CD8-positive, alpha-beta memory T cell (primary cell): ENCODE data around the gene SKI. TPM values are rescaled to one million over a fixed set of nuclear protein-coding genes. Genes with fewer than 3 reads are reported as not detected.

Experiments
- CTCF ChIA-PET: fragments of 350-600 bp; sonication (Branson Sonifier 250); formaldehyde crosslinking; loops from one replicate; lab custom pipeline; 2021; ENCODE audit warnings: antibody characterized with exemption; lab: Charles Lee
- POLR2A ChIA-PET: fragments of 350-600 bp; sonication (Branson Sonifier 250); formaldehyde crosslinking; loops from one replicate; lab custom pipeline; 2021; ENCODE audit warnings: antibody characterized with exemption; lab: Charles Lee
- DNase-seq, 5 donors: peaks; one replicate each; pipeline versions ENCODE4 v3.0.0 to v3.0.0-alpha.2; 2020 to 2022; ENCODE audit warnings: mixed read lengths in 1 of 5
- H3K27ac ChIP-seq: one replicate; pipeline ENCODE4 v1.7.0; 2013; ENCODE audit warnings: low read depth, mild to moderate bottlenecking, low read length, moderate library complexity
- H3K27me3 ChIP-seq: 2 replicates; pipeline ENCODE4 v1.7.0; 2013; ENCODE audit warnings: low read length, mild to moderate bottlenecking; ENCODE audit not compliant: insufficient read depth, poor library complexity, severe bottlenecking
- H3K36me3 ChIP-seq: 2 replicates; pipeline ENCODE4 v1.7.0; 2013; ENCODE audit warnings: mild to moderate bottlenecking, low read length, moderate library complexity; ENCODE audit not compliant: insufficient read depth
- H3K4me1 ChIP-seq: 2 replicates; pipeline ENCODE4 v1.7.0; 2013; ENCODE audit warnings: mild to moderate bottlenecking, low read length, moderate library complexity; ENCODE audit not compliant: insufficient read depth
- H3K4me3 ChIP-seq: 2 replicates; pipeline ENCODE4 v1.7.0; 2013; ENCODE audit warnings: mild to moderate bottlenecking, low read length
- H3K9me3 ChIP-seq: 2 replicates; pipeline ENCODE4 v1.7.0; 2013; ENCODE audit warnings: mild to moderate bottlenecking, low read length
- H3K27ac Mint-ChIP-seq, 8 donors: one replicate each; pipeline ENCODE4 v1.8.0; 2020 to 2021; ENCODE audit warnings: mixed read lengths in 8 of 8, mild to moderate bottlenecking in 6 of 8, inconsistent platforms in 3 of 8, moderate library complexity in 3 of 8
- H3K27me3 Mint-ChIP-seq, 2 donors: one replicate each; pipeline ENCODE4 v1.8.0; 2020 to 2021; ENCODE audit warnings: mixed read lengths in 2 of 2, mild to moderate bottlenecking in 1 of 2, moderate library complexity in 1 of 2
- H3K36me3 Mint-ChIP-seq, 3 donors: one replicate each; pipeline ENCODE4 v1.8.0; 2020 to 2021; ENCODE audit warnings: mixed read lengths in 3 of 3, inconsistent platforms in 1 of 3, mild to moderate bottlenecking in 1 of 3
- H3K4me1 Mint-ChIP-seq, 3 donors: one replicate each; pipeline ENCODE4 v1.8.0; 2020 to 2021; ENCODE audit warnings: mixed read lengths in 3 of 3, inconsistent platforms in 1 of 3, mild to moderate bottlenecking in 1 of 3
- H3K4me3 Mint-ChIP-seq, 7 donors: one replicate each; pipeline ENCODE4 v1.8.0; 2020 to 2021; ENCODE audit warnings: mixed read lengths in 7 of 7, mild to moderate bottlenecking in 6 of 7, moderate library complexity in 4 of 7, inconsistent platforms in 2 of 7
- H3K9me3 Mint-ChIP-seq, 5 donors: one replicate each; pipeline ENCODE4 v1.8.0; 2020 to 2022; ENCODE audit warnings: mixed read lengths in 5 of 5, mild to moderate bottlenecking in 3 of 5, moderate library complexity in 2 of 5, inconsistent platforms in 1 of 5
- polyA plus RNA-seq: library from polyadenylated mRNA; unstranded; fragments of 300-500 nt; fragmentation: Illumina TruSeq; gene quantifications from one replicate; pipeline ENCODE4 v1.2.3, GENCODE V29; 2021
- total RNA-seq, 2 experiments: library from RNA; stranded (reverse); gene quantifications; one replicate each; pipeline ENCODE4 v1.2.3, GENCODE V29; 2021

Gene SKI
- total and polyA plus RNA-seq, 3 experiments from 2014 or later: 0.94 to 38.4 (median 35.9) TPM

- no peaks in the 10 kb centered on the region for H3K9me3 ChIP-seq
- no peaks in the 10 kb centered on the region for H3K27me3 Mint-ChIP-seq
- no peaks in the 10 kb centered on the region for H3K36me3 Mint-ChIP-seq
- no peaks in the 10 kb centered on the region for H3K9me3 Mint-ChIP-seq
- H3K4me1 ChIP-seq: peaks cover 23% of the 10 kb centered on the region
- CTCF ChIA-PET: interaction anchor here (0.7 to 2.3 kb wide), 7 partner anchors 25 to 348 kb away, joined by 3 to 14 read pairs (median 5); no protein-coding TSS in a partner anchor
- H3K4me3 Mint-ChIP-seq: no peak overlapping the region
- H3K27ac ChIP-seq: no peak overlapping the region
- POLR2A ChIA-PET: interaction anchor here (1.0 to 1.2 kb wide), 2 partner anchors 29 to 115 kb away, joined by 3 to 4 read pairs; no protein-coding TSS in a partner anchor
- H3K4me1 Mint-ChIP-seq: peaks cover 16 to 22% (median 16%) of the 10 kb centered on the region in 3 donors
- DNase-seq: no peak
- H3K36me3 ChIP-seq: no peaks in the 10 kb centered on the region
- no peak overlapping the region for H3K4me3 ChIP-seq
- peak overlapping the region in 4 of 8 donors; percentile 81 to 96 (median 92) for H3K27ac Mint-ChIP-seq
- H3K27me3 ChIP-seq: no peaks in the 10 kb centered on the region
Measured at GRCh38 chr1:2200308-2200943, 27.7 kb upstream of the SKI start.

- Histone ChIP-seq H3K9me3 (no peaks in the 10 kb centered on the region), H3K36me3 (no peaks in the 10 kb centered on the region), H3K4me3 (no peak overlapping the region), H3K27ac (no peak overlapping the region), H3K4me1 (peaks cover 27% of the 10 kb centered on the region), H3K27me3 (no peaks in the 10 kb centered on the region)
- H3K27ac Mint-ChIP-seq: peak overlapping the region in 2 of 8 donors; percentile 15 to 66
- H3K36me3 Mint-ChIP-seq: no peaks in the 10 kb centered on the region
- peaks cover 16 to 25% (median 16%) of the 10 kb centered on the region in 3 donors for H3K4me1 Mint-ChIP-seq
- ChIA-PET POLR2A (no interaction called here), CTCF (interaction anchor here (0.9 to 2.3 kb wide), 4 partner anchors 28 to 181 kb away, joined by 3 to 14 read pairs (median 7); no protein-coding TSS in a partner anchor)
- no peaks in the 10 kb centered on the region for H3K27me3 Mint-ChIP-seq
- DNase-seq: no peak
- H3K9me3 Mint-ChIP-seq: no peaks in the 10 kb centered on the region
- H3K4me3 Mint-ChIP-seq: no peak overlapping the region
Measured at GRCh38 chr1:2201062-2201461, 27.1 kb upstream of the SKI start.

DNA sequence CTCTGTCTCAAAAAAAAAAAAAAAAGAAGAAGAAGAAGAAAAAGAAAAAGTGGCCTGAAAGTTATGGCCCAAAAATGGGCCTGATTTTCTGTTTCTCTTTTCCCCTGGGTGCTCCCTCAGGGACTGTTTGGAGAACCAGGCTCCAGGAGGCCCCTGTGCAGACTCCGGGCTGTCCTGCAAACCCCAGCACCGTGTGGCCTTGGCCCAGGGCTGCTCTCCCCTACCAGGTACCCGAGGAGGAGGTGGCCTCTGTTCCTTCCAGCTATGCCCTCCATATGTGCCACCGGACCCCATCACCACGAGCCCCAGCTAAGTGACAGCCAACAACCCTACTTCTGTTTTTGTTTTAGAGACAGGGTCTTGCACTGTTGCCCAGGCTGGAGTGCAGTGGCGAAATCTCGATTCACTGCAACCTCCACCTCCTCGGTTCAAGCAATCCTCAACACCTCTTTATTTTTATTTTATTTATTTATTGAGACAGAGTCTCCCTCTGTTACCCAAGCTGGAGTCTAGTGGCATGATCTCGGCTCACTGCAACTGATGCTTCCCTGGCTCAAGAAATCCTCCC is 26.0 kb upstream of the SKI start:
- Histone ChIP-seq H3K27ac (no peak overlapping the region), H3K27me3 (no peaks in the 10 kb centered on the region), H3K9me3 (no peaks in the 10 kb centered on the region), H3K4me3 (no peak overlapping the region), H3K36me3 (no peaks in the 10 kb centered on the region), H3K4me1 (peaks cover 29% of the 10 kb centered on the region)
- no peaks in the 10 kb centered on the region for H3K9me3 Mint-ChIP-seq
- H3K27me3 Mint-ChIP-seq: no peaks in the 10 kb centered on the region
- ChIA-PET POLR2A (interaction anchor here (0.6 to 1.2 kb wide), 2 partner anchors 53 kb away, joined by 3 read pairs; no protein-coding TSS in a partner anchor), CTCF (interaction anchor here (0.7 to 3.9 kb wide), 4 partner anchors 10 to 180 kb away, joined by 3 to 16 read pairs (median 4); no protein-coding TSS in a partner anchor)
- peak overlapping the region in 1 of 7 donors; percentile 26 for H3K4me3 Mint-ChIP-seq
- H3K4me1 Mint-ChIP-seq: peaks cover 16 to 26% (median 16%) of the 10 kb centered on the region in 3 donors
- DNase-seq: no peak
- no peaks in the 10 kb centered on the region for H3K36me3 Mint-ChIP-seq
- peak overlapping the region in 5 of 8 donors; percentile 15 to 79 (median 66) for H3K27ac Mint-ChIP-seq

- no peak for DNase-seq
- no peak overlapping the region for H3K27ac ChIP-seq
- Mint-ChIP-seq H3K4me3 (no peak overlapping the region), H3K9me3 (no peaks in the 10 kb centered on the region), H3K36me3 (no peaks in the 10 kb centered on the region), H3K27ac (peak overlapping the region in 4 of 8 donors; percentile 57 to 85 (median 62)), H3K27me3 (no peaks in the 10 kb centered on the region), H3K4me1 (peaks cover 16 to 24% (median 16%) of the 10 kb centered on the region in 3 donors)
- POLR2A ChIA-PET: interaction anchor here (1.2 kb wide), 1 partner anchor 52 kb away, joined by 3 read pairs; no protein-coding TSS in a partner anchor
- H3K4me1 ChIP-seq: peaks cover 26% of the 10 kb centered on the region
- no peaks in the 10 kb centered on the region for H3K27me3 ChIP-seq
- CTCF ChIA-PET: interaction anchor here (1.3 to 3.9 kb wide), 3 partner anchors 9 to 212 kb away, joined by 4 to 16 read pairs (median 4); no protein-coding TSS in a partner anchor
- H3K4me3 ChIP-seq: no peak overlapping the region
- no peaks in the 10 kb centered on the region for H3K9me3 ChIP-seq
- H3K36me3 ChIP-seq: no peaks in the 10 kb centered on the region
Measured at GRCh38 chr1:2202843-2203601, 25.1 kb upstream of the SKI start.

- peak overlapping the region; percentile 59 for H3K27ac ChIP-seq
- H3K4me1 ChIP-seq: peaks cover 18% of the 10 kb centered on the region
- no peaks in the 10 kb centered on the region for H3K27me3 Mint-ChIP-seq
- H3K4me1 Mint-ChIP-seq: peaks cover 13 to 17% (median 14%) of the 10 kb centered on the region in 3 donors
- no peak overlapping the region for H3K4me3 Mint-ChIP-seq
- H3K27ac Mint-ChIP-seq: peak overlapping the region in 3 of 8 donors; percentile 3 to 58 (median 6)
- DNase-seq: no peak
- H3K36me3 Mint-ChIP-seq: no peaks in the 10 kb centered on the region
- H3K27me3 ChIP-seq: no peaks in the 10 kb centered on the region
- POLR2A ChIA-PET: interaction anchor here (1.3 to 2.0 kb wide), 2 partner anchors 9 to 24 kb away, joined by 3 to 5 read pairs; partner anchors contain the start of gene FAAP20
- no peaks in the 10 kb centered on the region for H3K9me3 ChIP-seq
- no peaks in the 10 kb centered on the region for H3K36me3 ChIP-seq
- H3K9me3 Mint-ChIP-seq: no peaks in the 10 kb centered on the region
- CTCF ChIA-PET: interaction anchor here (1.3 to 3.9 kb wide), 4 partner anchors 9 to 211 kb away, joined by 4 to 16 read pairs (median 8); partner anchors contain the start of gene FAAP20
- no peak overlapping the region for H3K4me3 ChIP-seq
Measured at GRCh38 chr1:2203671-2204414, 24.3 kb upstream of the SKI start.

DNA sequence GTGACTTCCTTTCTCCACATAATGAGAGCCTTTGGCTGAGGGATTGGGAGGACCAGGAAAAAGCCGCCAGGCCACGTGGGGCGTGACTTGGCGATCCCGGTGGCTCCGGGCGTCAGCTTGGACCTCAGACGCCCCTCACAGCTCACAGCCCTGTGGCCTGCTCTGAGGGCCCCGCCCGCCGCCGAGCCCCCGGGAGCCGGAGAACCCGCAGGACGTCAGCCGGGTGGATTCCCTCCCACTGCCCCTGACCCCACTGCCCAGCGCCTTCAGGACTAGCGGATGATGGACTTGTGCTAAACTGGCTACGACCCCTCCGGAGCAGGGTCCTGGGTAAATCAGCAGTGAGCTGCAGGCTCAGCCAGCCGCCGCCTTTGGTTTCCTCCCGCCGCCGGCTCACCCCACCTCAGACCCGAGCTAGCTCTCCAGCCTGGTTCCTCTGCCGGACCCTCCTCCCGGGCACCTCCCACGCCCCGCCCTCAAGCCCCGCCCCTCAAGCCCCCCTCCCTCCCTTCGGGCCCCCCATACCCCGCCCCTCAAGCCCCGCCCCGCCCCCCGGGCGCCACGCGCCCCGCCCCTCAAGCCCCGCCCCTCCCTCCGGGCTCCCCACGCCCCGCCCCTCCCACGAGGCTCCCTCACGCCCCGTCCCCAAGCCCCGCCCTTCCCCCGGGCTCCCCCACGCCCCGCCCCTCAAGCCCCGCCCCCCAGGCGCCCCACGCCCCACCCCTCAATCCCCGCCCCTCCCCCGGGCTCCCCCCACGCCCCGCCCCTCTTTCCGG is 23.5 kb upstream of the SKI start:
- no peaks in the 10 kb centered on the region for H3K9me3 Mint-ChIP-seq
- peak overlapping the region in 3 of 8 donors; percentile 6 to 68 (median 39) for H3K27ac Mint-ChIP-seq
- peak in 1 of 5 donors; percentile 56 for DNase-seq
- POLR2A ChIA-PET: interaction anchor here (1.3 to 2.0 kb wide), 3 partner anchors 10 to 24 kb away, joined by 3 to 9 read pairs (median 5); partner anchors contain the start of gene FAAP20
- H3K4me1 Mint-ChIP-seq: peaks cover 5 to 10% (median 6%) of the 10 kb centered on the region in 3 donors
- Histone ChIP-seq H3K4me3 (peak overlapping the region; percentile 15), H3K27ac (peak overlapping the region; percentile 59), H3K4me1 (peaks cover 10% of the 10 kb centered on the region), H3K36me3 (no peaks in the 10 kb centered on the region), H3K27me3 (no peaks in the 10 kb centered on the region), H3K9me3 (no peaks in the 10 kb centered on the region)
- H3K36me3 Mint-ChIP-seq: no peaks in the 10 kb centered on the region
- CTCF ChIA-PET: interaction anchor here (2.0 to 3.9 kb wide), 2 partner anchors 10 to 177 kb away, joined by 13 to 16 read pairs; partner anchors contain the start of gene FAAP20
- H3K4me3 Mint-ChIP-seq: peak overlapping the region in 4 of 7 donors; percentile 63 to 70 (median 64)
- no peaks in the 10 kb centered on the region for H3K27me3 Mint-ChIP-seq
